SKM-1 (cell line): Measurements from ENCODE around the gene TTLL12.
A peak's percentile ranks its signal among the peaks of the same experiment; 100 is the strongest.

Source experiments
- DNase-seq: peaks from one replicate; lab custom pipeline; 2025; ENCODE audit not compliant: unreplicated experiment; lab: John Stamatoyannopoulos, UW

The TTLL12 gene

DNA sequence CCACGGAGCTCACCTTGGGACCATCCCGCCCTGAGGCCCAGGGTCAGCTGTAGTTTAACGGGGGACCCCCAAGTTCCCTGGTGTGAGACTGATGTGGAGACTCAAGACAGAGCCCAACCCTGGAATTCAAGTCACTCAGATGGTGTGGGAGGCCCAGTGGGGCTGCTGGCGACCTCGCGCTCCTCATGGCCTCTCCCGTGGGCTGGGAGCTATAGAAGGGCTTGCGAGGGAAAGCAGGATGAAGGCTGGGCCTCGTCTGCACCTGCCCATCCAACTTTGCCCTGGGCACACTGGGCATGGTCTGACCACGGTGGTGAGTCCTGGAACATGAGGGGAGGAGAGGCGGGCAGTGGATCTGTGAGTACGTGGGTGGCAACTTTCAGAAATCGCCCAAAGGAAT lies 13.6 kb upstream of the TTLL12 start:
- no peak for DNase-seq

DNA sequence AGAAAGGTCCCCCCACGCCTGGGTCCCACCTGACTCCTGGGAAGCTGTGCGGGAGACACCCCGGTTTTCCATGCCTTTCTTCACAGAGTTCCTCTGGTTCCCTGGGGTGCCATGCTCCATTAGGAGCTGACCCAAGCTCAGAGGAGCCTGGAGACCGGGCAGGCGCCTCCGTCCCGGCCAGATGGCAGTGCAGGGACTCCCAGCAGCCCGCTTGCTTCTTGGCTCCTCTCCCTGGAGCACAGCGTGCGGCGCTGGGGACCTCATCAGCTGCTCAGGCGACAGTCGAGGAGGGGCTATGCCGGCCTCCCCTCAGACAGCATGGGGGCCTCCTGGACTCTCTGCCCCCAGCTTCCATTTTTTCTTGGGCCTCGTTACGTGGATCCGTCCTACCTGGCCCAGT lies 13.1 kb upstream of the TTLL12 start:
- no peak for DNase-seq

DNA sequence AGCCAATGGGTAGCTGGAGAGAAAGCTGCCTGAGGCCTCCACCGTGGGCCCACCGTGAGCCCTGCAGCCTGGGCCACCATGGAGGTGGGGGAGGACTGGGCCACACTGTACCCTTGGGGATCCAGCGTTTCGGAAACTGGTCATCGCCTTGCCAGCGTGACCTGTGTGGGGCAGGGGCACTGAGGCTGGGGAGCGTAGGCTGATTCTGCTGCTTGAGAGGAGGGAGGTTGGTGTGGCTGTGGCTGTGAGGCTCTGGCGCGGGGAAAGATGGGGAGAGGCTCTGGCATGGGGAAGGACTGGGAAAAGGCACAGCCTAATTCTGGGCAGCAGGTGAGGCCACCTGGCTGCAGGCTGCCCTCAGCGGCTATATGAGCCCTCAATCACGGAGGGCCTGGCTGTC lies 12.6 kb upstream of the TTLL12 start:
- no peak for DNase-seq

DNA sequence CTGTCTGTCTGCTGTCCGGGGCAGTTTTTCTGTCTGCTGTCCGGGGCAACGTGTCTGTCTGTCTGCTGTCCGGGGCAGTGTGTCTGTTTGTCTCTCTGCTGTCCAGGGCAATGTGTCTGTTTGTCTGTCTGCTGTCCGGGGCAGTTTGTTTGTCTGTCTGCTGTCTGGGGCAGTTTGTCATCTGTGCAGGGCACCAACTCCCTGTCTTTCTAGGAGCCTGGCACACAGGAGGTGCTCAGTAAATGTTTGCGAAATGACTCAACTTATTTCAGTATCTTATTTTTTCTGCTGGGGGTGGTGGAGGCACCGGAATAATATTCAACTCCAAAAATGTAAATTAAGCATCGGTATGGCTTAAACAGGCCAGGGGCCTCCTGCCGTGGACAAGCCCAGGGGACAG lies 12.0 kb upstream of the TTLL12 start:
- no peak for DNase-seq

DNA sequence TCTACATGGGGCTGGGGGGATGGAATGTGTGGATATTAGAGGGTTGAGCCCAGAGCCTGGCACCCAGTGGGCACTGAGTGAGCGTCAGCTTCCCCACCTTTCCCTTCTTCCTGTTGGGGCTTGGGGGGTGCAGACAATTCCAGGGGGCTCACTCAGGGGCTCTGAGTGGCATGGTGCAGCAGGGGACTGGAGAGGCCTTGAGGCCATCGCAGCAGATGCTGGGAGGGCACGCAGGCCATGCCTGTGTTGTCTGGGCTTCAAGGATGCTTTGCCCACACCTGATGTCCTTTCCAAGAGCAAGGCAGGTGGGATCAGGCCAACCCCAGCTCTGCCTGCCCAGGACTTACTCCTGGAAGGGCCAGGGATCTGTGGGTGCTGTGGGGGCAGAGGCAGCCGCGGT lies 11.2 kb upstream of the TTLL12 start:
- no peak for DNase-seq

DNA sequence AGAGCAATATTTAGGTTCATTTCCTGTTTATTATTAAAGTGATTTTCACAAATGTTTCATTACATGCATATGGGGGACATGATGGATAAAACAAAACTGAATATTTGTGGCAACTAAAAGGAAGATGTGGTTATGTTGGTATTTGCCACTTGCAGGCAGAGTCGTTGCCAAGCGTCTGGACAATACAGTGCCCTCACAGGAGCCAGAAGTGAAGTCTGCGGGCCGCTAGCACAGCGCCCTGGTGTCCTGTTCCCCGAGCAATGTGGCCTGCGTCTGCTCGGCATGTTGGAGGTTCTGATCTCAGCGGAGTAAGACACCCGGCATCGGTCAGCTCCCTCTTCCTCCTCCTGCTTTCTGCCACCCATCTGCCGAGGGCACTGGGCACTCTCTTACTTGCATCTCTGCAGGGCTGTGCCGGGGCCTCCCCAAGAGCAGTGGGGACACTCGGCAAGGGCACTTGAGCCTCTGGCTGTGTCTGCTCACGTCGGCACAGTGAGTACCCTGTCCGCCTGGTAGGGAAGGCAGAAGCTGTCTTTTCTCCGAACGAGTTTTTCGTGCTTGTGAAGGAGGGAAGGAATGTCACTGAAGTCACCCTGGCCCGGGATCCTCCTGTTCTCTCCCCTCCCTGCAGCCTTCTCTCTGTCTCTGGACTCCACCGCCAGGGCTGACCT lies 10.5 kb upstream of the TTLL12 start:
- no peak for DNase-seq

DNA sequence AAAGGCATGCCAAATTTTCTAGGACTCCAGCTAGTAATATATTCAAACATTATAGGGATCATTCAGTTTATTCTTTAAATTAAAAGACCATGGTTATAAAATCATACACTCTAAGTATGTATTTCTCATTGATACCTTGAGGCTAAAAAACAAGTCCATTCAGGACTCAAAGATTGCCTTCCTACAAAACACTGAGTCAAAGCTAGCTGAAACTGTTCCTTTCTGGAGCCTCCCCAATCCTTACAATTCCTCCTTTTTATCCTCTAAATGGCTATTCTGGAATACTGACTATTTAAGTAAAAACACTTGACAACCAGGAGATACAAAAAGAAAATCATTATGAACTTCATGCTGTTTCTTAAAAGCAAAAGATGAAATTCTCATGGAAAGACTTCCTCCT lies 4.9 kb upstream of the TTLL12 start:
- no peak for DNase-seq

DNA sequence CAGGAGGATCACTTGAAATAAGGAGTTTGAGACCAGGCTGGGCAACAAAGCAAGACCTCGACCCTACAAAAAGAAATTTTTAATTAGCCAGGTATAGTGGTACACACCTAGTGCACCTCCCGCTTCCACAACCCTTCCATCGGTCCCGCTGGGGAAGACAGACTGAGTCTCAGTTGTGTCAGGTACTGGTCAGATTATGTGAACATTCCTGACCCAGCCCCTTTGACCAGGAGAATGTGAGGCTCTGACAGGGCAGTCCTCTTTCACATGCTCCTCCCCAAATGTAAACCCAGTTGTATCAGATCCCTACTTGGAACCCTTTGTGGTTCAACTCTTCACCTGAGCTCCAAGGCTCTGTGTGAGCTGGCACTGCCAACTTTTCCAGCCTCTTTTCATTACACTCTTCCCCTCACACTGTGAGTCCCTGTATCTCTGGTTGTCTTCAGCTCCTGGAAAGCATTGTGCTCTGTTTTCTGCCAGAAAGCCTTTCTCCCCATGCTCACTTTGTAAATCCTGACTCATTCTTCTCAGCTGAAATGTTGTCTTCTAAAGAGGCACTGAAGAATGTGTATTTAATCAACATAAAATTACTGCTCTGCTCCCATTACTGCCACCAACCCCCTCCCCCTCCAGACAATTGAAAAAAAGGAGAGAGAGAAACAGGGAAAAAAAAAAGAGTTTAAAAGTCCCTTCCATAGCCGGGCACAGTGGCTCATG lies 2.1 kb upstream of the TTLL12 start:
- DNase-seq, result no peak

DNA sequence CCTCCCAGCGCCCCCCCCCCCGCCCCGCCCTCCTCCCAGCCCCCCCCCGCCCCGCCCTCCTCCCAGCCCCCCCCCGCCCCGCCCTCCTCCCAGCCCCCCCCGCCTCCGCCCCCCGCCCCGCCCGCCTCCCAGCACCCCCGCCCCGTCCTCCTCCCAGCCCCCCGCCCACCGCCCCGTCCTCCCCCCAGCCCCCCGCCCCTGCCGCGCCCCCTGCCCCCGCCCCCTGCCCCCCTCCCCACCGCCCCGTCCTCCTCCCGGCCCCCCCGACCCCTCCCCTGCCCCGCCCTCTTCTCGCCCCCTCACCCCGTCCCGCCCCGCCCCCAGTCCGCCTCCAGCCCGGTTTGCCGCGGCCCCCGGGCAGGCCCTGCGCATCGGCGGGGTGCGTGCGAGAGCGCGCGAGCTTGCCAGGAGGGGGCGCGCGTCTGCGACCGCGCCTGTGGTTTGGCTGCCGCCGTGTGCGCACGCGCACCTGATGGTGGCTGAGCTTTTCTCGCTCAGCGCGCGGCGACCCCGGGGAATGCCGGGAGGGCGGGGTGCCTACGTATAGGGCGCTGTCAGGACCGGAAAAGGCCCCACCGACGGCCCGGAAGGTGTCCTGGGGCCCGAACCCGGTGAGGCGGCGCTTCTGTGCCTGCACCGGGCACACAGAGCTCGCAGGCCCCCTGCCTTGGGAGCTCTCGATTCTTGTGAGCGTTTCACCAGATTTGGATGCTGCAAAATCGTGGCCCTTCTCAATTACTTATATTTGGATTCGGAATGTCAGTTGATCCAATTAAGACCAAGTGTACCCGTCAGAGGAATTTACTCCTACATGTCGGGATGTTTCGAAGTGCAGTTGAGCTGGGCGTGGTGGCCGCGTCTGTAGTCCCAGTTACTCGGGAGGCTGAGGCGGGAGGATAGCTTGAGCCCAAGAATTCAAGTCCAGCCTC lies 501 bp upstream of the TTLL12 start:
- peak; percentile 89 for DNase-seq

DNA sequence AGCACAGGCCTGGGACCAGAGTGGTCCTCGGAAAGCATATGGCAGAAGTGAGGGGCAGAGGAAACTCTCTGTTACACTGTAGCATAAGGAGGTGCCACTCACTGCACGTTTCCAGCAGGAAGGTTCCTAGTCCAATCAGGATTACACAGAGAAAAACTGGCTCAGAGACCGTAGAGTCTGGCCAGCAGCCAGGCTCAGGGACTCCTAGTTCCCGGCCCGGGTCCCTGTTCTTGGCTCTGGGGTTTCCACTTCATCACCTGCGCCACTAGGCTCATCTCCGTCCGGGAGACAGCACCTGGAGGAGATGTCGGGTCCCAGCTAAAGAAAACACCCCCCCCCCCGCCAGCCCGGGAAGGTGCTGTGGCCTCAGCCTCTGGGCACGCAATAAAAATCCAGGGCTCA lies 1.1 kb downstream of the TTLL12 start:
- DNase-seq, result no peak

DNA sequence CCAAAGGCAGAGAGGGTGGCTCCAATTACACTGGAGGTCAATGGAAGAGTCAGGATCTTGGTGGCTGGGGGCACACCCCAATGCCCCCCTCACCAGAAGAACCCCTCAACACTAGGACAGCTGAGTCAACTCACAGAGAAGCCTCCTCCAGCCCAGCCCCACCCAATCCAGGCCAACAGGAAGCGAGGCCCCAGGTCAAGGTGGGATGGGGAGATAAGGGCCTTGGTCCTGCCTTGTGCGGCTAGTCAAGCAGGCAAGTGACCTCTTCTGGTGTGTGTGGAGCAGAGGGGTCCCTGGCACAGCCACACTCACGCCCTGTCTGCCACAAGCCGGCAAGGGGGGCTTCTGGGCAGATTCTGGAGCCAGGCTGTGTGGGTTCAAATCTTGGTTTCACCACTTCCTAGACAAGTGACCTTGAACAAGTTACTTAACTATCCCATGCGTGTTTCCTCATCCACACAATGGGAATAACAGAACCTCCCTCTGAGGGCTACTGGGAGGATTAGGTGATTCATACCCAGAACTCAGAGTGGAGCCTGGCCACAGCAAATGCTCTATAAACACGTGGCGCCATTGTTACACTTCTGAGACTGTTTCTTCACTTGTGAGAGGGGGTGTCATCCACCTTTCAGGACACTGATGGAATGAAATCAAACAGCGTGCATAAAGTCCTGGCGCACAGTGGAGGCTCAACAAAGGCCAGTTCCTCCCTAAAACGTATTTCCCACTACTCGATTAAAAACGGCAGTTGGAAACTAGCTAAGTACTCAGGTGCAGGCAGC lies 3.2 kb downstream of the TTLL12 start:
- DNase-seq, result no peak

DNA sequence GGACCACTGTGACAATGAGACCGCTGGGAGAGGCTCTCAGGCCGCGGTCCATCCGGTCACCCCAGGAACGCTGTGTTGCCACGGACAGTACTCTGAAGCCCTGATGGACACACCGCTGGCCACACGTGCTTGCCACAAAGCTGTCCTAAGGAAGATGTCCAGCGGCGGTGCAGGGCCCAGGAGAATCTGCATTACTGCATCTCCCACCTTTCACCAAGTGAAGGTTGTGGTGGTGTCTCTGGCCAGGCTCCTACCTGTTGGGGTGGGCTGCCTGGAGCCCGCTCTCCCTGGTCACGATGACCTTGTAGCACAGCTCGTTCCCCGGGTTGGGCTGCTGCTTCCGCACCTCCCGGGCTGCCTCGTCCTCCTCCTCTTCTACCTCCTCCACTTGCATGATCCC lies 4.2 kb downstream of the TTLL12 start:
- no peak for DNase-seq

DNA sequence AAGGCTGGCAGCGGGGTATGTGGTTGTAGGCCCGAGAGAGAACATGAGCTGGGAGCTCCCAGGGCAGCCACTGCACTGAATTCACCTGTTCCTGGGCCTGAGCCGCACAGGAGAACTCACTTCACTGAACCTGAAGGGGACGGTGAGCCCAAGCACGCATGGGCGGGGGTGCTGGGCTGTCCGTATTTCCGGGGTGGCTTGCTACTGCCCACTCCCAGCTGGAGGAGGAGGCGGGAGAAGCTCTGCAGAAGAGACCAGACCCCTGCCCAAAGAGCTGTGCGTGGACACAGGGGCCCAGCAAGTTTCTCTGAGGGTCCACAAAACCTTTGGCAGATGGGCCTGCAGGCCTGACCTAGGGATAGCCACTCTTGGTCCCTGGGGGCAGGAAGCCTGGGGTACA lies 4.8 kb downstream of the TTLL12 start:
- no peak for DNase-seq

DNA sequence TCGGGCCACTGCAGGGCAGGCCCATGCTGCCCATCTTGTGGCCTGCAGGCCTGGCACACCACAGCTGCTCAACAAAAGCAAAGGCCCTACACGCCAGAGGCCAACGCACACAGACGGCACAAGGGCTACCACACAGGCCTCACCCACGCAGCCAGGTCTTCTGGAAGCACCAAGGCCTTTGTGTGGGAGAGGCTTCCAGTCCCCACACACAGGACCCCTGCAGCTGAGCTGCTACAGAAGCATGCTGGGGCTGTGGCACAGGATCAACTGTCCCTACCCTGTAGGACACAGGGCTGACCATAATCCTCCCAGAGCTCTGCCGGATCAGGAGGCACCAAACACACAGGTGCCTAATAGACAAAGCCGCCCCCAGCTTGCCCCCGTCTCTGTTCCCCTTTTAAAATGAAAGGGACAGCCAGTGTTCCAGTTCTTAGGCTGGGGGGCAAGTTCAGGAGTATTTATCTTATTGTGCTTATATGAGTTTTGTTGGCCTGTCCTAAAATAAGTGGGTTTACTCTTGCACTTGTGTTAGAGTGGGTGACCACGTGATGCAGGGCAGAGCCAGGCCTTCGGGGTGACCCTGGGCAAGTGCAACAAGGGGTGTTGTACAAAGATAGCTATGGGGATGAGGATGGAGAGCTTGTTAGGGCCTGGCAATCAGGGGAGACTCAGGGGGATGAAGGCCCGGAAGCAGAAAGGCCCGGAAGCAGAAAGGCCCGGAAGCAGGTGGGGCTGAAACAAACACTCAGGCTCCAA lies 5.4 kb downstream of the TTLL12 start:
- no peak for DNase-seq

DNA sequence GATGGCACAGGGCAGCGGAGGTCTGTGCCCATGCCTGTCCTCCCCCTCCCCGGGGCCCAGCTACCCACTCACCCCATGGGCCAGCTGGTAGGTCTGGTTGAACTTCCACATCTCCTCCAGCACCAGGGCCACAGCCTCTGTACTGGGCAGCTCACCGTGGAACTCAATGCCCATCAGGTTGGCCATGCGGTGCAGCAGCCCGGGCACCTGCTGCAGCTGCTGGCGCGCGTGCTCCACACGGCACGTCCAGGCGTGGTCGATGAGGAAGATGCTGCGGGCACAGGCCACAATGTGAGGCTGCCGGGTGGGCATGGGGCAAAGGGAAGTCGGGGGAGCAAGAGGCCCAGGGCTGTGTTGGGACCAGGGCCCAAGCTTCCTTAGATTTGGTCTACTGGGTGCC lies 6.3 kb downstream of the TTLL12 start:
- no peak for DNase-seq

DNA sequence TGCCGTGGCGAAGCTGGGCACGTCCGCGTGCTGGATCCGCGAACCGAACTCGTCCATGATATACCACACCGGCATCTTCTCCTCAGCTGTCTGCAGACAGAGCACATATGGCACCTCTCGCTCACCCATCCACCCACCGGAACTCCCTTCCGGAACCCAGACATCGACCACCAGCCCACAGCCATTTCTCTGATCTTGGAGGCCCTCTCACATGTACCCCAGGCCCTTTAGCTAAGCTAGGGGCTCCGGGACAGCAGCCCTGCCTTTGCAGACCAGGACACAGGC lies 7.1 kb downstream of the TTLL12 start:
- DNase-seq, result no peak

DNA sequence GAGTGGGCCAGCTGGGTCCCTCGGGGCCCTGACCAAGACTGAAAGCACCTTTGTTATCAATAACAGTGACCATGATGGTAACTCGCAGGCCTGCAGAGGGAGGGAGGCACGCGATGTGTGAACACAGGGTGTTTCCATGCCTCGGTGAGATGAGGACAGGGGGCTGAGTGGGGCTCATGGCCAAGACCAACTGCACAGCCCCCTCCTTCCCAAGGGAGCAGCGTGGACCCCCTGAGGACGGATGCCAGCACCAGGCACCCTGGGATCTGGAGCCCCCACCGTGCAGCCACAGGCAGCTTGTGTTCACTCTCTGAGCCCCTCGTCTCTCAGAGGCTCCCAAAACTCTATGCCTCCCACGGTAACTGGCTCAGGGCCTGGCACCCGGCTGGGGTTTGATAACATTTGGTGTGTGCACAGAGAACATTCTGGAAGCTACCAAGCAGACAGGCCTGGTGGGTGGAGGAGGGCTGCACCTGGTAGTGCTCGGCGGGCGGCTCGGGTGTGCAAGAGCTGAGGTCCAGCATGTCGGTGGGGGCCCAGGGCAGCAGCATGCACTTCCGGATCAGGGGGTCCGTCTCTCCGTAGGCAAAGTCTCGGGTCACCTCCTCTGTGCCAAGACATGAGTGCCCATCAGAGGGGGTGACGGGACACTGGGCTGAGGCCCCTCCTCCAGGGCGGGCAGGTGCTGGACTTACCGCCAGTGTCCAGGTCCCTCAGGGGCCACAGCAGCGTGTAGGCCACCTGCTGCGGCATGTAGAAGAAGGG lies 7.6 kb downstream of the TTLL12 start:
- no peak for DNase-seq

DNA sequence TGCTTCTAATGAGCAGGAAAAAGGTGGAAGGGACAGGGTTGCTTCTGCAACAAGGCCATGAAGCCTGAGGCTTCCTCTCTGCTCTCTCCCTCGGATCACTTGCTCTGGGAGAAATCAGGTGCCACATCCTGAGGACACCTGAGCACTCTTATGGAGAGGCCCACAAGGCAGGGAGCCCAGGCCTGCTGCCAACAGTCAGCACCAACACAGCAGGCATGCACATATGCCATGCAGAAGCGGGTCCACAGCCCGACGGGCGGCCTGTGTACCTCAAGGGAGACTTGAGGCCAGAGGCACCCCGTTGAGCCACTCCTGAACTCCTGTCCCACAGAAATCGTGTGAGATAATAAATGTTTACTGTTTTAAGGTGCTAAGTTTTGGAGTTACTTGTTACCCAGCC lies 9.5 kb downstream of the TTLL12 start:
- no peak for DNase-seq

DNA sequence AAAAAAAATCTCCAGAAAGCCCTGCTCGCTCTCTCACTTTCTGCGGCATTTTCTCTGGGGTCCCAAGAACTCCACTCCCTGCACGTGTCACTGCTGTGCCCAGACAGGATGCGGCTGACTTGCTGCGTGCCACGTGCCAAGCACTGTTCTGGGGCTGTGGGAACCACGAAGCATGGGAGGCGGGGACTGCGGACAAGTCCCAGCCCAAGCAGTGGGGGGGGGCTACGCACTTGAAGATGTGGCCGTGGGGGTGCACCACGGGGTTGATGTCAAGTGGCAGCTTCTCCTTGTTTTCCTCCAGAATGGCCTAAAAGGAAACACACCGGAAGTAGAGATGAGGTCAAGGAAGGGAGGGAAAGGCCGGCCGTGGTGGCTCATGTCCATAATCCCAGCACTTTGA lies 10.8 kb downstream of the TTLL12 start:
- DNase-seq, result no peak

DNA sequence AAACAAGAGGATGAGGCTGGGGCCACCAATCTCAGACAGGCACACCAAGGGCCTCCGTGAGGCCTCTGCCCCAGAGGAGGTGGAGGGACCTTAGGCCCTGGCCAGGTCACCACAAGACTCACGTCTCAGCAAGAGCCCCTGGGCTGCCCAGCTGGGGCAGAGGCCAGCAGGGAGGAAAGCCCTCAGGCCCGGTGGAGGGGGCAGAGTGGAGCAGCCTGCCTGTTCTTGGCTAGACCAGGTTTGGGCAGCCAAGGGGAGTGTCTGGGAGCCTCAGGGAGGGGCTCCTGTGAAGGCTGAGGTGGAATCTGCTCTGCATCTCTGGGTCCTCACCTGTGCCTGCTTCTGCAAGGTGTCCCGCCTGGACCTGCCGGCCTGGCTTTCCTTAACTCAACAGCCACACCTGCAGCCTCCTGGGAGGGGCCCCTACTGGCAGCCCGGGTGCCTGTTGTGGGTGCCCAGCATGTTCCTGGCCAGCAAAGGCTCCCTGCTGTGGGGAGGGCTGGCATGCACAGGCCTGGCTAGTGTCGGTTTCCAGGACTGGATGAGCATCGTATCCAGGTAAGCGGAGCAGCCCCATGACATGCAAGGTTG lies 11.9 kb downstream of the TTLL12 start:
- no peak for DNase-seq
